ENCODE results near the gene TAS2R1.

- TF ChIP-seq CTCF (optimal IDR thresholded peaks at IDR 0.05 in 1 of 3, IDR thresholded peaks at IDR 0.05 in 1 of 3, conservative IDR thresholded peaks at IDR 0.05 in 1 of 3; ENCODE audit: extremely low read depth in 1 of 3, insufficient read depth in 2 of 3, low read length in 3 of 3): no peak
- TF ChIP-seq EZH2 (IDR thresholded peaks at IDR 0.05; ENCODE audit: low read length): no peak
Observed at GRCh38 chr5:9625731-9626130, 4.4 kb downstream of the TAS2R1 start.
